Trophoblast cell (in vitro differentiated cells and primary cell): Measurements from ENCODE around the gene GPATCH1.
"Not testable (repeated sequence)": the region's sequence is repeated elsewhere in the genome, so short reads cannot be mapped to it uniquely, and the experiment has no call there.

Experiments used
- DNase-seq, 2 donors: peaks; one replicate each; pipeline ENCODE4 v3.0.0-alpha.2; 2016
- H2AFZ ChIP-seq: 2 replicates; pipeline ENCODE4 v1.6.1; 2013; ENCODE audit warnings: low read length, moderate library complexity, mild to moderate bottlenecking; ENCODE audit not compliant: insufficient read depth, poor library complexity
- H2AK5ac ChIP-seq: 2 replicates; pipeline ENCODE4 v1.6.1; 2013; ENCODE audit warnings: mild to moderate bottlenecking, low read length
- H2BK120ac ChIP-seq: 2 replicates; pipeline ENCODE4 v1.6.1; 2013; ENCODE audit warnings: low read length, mild to moderate bottlenecking, moderate library complexity; ENCODE audit not compliant: insufficient read depth, poor library complexity
- H2BK12ac ChIP-seq: 2 replicates; pipeline ENCODE4 v1.6.1; 2013; ENCODE audit warnings: mild to moderate bottlenecking, low read length, moderate library complexity
- H2BK5ac ChIP-seq: 2 replicates; pipeline ENCODE4 v1.6.1; 2013; ENCODE audit warnings: low read length, low read depth, moderate library complexity, mild to moderate bottlenecking; ENCODE audit not compliant: poor library complexity
- H3K14ac ChIP-seq: 2 replicates; pipeline ENCODE4 v1.6.1; 2013; ENCODE audit warnings: mild to moderate bottlenecking, low read length
- H3K18ac ChIP-seq: 2 replicates; pipeline ENCODE4 v1.6.1; 2013; ENCODE audit warnings: mild to moderate bottlenecking, low read length
- H3K23ac ChIP-seq: 2 replicates; pipeline ENCODE4 v1.6.1; 2013; ENCODE audit warnings: low read length
- H3K27ac ChIP-seq: 2 replicates; pipeline ENCODE4 v1.5.1; 2013; ENCODE audit warnings: low read depth, mild to moderate bottlenecking, inconsistent platforms, low read length, moderate library complexity
- H3K27me3 ChIP-seq: 2 replicates; pipeline ENCODE4 v1.6.1; 2013; ENCODE audit warnings: inconsistent platforms, mild to moderate bottlenecking, low read length, moderate library complexity; ENCODE audit not compliant: insufficient read depth
- H3K36me3 ChIP-seq, 2 experiments: 1 replicate in 1 of 2; 2 replicates in 1 of 2; pipeline ENCODE4 v1.6.1; 2013; ENCODE audit warnings: low read length in 2 of 2, mild to moderate bottlenecking in 2 of 2, moderate library complexity in 1 of 2; ENCODE audit not compliant: insufficient read depth in 2 of 2, control insufficient read depth in 1 of 2
- H3K4ac ChIP-seq: 2 replicates; pipeline ENCODE4 v1.6.1; 2013; ENCODE audit warnings: low read depth, mild to moderate bottlenecking, low read length, moderate library complexity
- H3K4me1 ChIP-seq, 2 experiments: 1 replicate in 1 of 2; 2 replicates in 1 of 2; pipeline ENCODE4 v1.6.1; 2013; ENCODE audit warnings: low read length in 2 of 2, mild to moderate bottlenecking in 2 of 2, moderate library complexity in 1 of 2; ENCODE audit not compliant: insufficient read depth in 2 of 2, control insufficient read depth in 1 of 2
- H3K4me2 ChIP-seq: 2 replicates; pipeline ENCODE4 v1.6.1; 2013; ENCODE audit warnings: inconsistent platforms, mild to moderate bottlenecking, low read length, moderate library complexity
- H3K4me3 ChIP-seq: 2 replicates; pipeline ENCODE4 v1.5.1; 2013; ENCODE audit warnings: mild to moderate bottlenecking, low read depth, low read length, inconsistent platforms
- H3K79me1 ChIP-seq: one replicate; pipeline ENCODE4 v1.6.1; 2013; ENCODE audit warnings: low read length
- H3K79me2 ChIP-seq: 2 replicates; pipeline ENCODE4 v1.6.1; 2013; ENCODE audit warnings: low read length, mild to moderate bottlenecking; ENCODE audit not compliant: control insufficient read depth, insufficient read depth, poor library complexity
- H3K9ac ChIP-seq: 2 replicates; pipeline ENCODE4 v1.6.1; 2013; ENCODE audit warnings: mild to moderate bottlenecking, low read length
- H3K9me3 ChIP-seq: 2 replicates; pipeline ENCODE4 v1.6.1; 2013; ENCODE audit warnings: low read depth, mild to moderate bottlenecking, control low read depth, inconsistent platforms, low read length; ENCODE audit not compliant: insufficient read depth
- H4K12ac ChIP-seq: 2 replicates; pipeline ENCODE4 v1.6.1; 2013; ENCODE audit warnings: low read depth, mild to moderate bottlenecking, low read length, moderate library complexity
- H4K8ac ChIP-seq: 2 replicates; pipeline ENCODE4 v1.6.1; 2013; ENCODE audit warnings: low read depth, mild to moderate bottlenecking, low read length, moderate library complexity
- H4K91ac ChIP-seq: one replicate; pipeline ENCODE4 v1.6.1; 2013; ENCODE audit warnings: low read depth, mild to moderate bottlenecking, low read length, moderate library complexity
- WGBS: extraction: QIAGEN DNeasy Blood & Tissue Kit; methylation state at CpG from one replicate; pipeline ENCODE4 v1.1.7; 2013; ENCODE audit warnings: missing lambda C conversion rate; ENCODE audit not compliant: insufficient read length, insufficient coverage; ENCODE audit errors: extremely low coverage; 5-methylcytosine and 5-hydroxymethylcytosine counted together

Gene GPATCH1

GRCh38 chr19:33152176-33152575 is 71.2 kb downstream of the GPATCH1 start:
- no CpG with 5 or more reads among the region's 2 CpGs for WGBS

DNA sequence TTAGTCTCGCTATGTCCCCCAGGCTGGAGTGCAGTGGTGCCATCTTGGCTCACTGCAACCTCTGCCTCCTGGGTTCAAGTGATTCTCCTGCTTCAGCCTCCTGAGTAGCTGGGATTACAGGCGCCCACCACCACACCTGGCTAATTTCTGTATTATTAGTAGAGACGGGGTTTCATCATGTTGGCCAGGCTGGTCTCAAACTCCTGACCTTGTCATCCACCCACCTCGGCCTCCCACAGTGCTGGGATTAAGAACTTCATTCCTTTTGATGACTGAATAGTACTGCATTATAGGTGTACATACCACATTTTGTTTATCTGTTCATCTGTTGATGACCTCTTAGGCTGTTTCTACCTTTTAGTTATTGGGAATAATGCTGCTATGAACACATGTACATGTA is 71.6 kb downstream of the GPATCH1 start:
- not testable (repeated sequence) for H3K4ac ChIP-seq

More at GRCh38 chr19:33152176-33152575, 71.2 kb downstream of the GPATCH1 start:
- H3K79me2 ChIP-seq = no peaks in the 10 kb centered on the region
- no peaks in the 10 kb centered on the region for H3K79me1 ChIP-seq
- H3K27me3 ChIP-seq = no peaks in the 10 kb centered on the region
- no peak overlapping the region for H2BK12ac ChIP-seq
- no peak overlapping the region for H2BK5ac ChIP-seq
- H3K4ac ChIP-seq = no peak overlapping the region
- no peak overlapping the region for H3K4me2 ChIP-seq
- H4K8ac ChIP-seq = no peak overlapping the region
- H2AFZ ChIP-seq = no peak overlapping the region
- H3K36me3 ChIP-seq = no peaks in the 10 kb centered on the region
- no peak overlapping the region for H3K9ac ChIP-seq
- H3K4me1 ChIP-seq = no peaks in the 10 kb centered on the region
- no peak overlapping the region for H2BK120ac ChIP-seq
- no peak overlapping the region for H3K18ac ChIP-seq
- no peak overlapping the region for H3K4me3 ChIP-seq
- H2AK5ac ChIP-seq = no peak overlapping the region
- H3K9me3 ChIP-seq = peaks cover 1% of the 10 kb centered on the region
- H3K27ac ChIP-seq = no peak overlapping the region
- H3K23ac ChIP-seq = no peak overlapping the region
- peak in 1 of 2 donors; percentile 10 for DNase-seq
- no peak overlapping the region for H4K91ac ChIP-seq
- no peak overlapping the region for H4K12ac ChIP-seq
- no peak overlapping the region for H3K14ac ChIP-seq

DNA sequence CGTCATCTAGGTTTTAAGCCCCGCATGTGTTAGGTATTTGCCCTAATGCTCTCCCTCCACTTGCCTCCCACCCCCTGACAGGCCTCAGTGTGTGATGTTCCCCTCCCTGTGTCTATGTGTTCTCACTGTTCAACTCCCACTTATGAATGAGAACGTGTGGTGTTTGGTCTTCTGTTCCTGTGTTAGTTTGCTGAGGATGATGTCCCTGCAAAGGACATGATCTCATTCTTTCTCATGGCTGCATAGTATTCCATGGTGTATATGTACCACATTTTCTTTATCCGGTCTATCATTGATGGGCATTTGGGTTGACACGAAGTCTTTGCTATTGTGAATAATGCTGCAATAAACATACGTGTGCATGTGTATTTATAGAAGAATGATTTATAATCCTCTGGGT is 73.3 kb downstream of the GPATCH1 start:
- not testable (repeated sequence) for H2AK5ac ChIP-seq, H3K4me2 ChIP-seq, H3K14ac ChIP-seq, H2BK120ac ChIP-seq, H3K27me3 ChIP-seq, H3K4me1 ChIP-seq, H3K9me3 ChIP-seq, DNase-seq, H3K23ac ChIP-seq, H4K91ac ChIP-seq, H3K9ac ChIP-seq, H3K79me1 ChIP-seq, H3K4me3 ChIP-seq, H2BK5ac ChIP-seq, H3K27ac ChIP-seq, H2BK12ac ChIP-seq, H4K8ac ChIP-seq, H2AFZ ChIP-seq, H3K4ac ChIP-seq, H3K79me2 ChIP-seq, H4K12ac ChIP-seq, H3K36me3 ChIP-seq, H3K18ac ChIP-seq
- no CpG with 5 or more reads among the region's 6 CpGs for WGBS

More for the DNA sequence above, 71.6 kb downstream of the GPATCH1 start:
- H3K27ac ChIP-seq, H2BK5ac ChIP-seq, H3K4me1 ChIP-seq, H2BK120ac ChIP-seq, H2AFZ ChIP-seq, H3K79me1 ChIP-seq, H3K4me2 ChIP-seq, H3K18ac ChIP-seq, H3K9ac ChIP-seq, H3K23ac ChIP-seq, H4K12ac ChIP-seq, H3K4me3 ChIP-seq, H4K91ac ChIP-seq, H3K14ac ChIP-seq, DNase-seq, H3K9me3 ChIP-seq, H3K79me2 ChIP-seq, H3K36me3 ChIP-seq, H2BK12ac ChIP-seq, H4K8ac ChIP-seq, H2AK5ac ChIP-seq, H3K27me3 ChIP-seq: not testable (repeated sequence)
- WGBS = no CpG with 5 or more reads among the region's 4 CpGs

- H2BK12ac ChIP-seq = no peak overlapping the region
- no peak overlapping the region for H3K4ac ChIP-seq
- H2AK5ac ChIP-seq = no peak overlapping the region
- no peak overlapping the region for H3K4me3 ChIP-seq
- no CpG with 5 or more reads among the region's 5 CpGs for WGBS
- DNase-seq = no peak
- no peak overlapping the region for H4K91ac ChIP-seq
- H3K79me2 ChIP-seq = no peaks in the 10 kb centered on the region
- H4K8ac ChIP-seq = no peak overlapping the region
- no peak overlapping the region for H2BK120ac ChIP-seq
- H3K4me1 ChIP-seq = no peaks in the 10 kb centered on the region
- peaks cover 2% of the 10 kb centered on the region for H3K27me3 ChIP-seq
- H3K27ac ChIP-seq = no peak overlapping the region
- no peak overlapping the region for H3K14ac ChIP-seq
- no peak overlapping the region for H2BK5ac ChIP-seq
- H3K23ac ChIP-seq = no peak overlapping the region
- no peak overlapping the region for H3K4me2 ChIP-seq
- H3K36me3 ChIP-seq = no peaks in the 10 kb centered on the region
- no peaks in the 10 kb centered on the region for H3K79me1 ChIP-seq
- H4K12ac ChIP-seq = no peak overlapping the region
- no peak overlapping the region for H3K9ac ChIP-seq
- H2AFZ ChIP-seq = no peak overlapping the region
- no peak overlapping the region for H3K18ac ChIP-seq
- H3K9me3 ChIP-seq = no peaks in the 10 kb centered on the region
These were observed 75.4 kb downstream of the GPATCH1 start for GRCh38 chr19:33156334-33156733.
